GM12892 (cell line): ENCODE data around the gene ARHGAP15.

Experiments used
- POLR2A ChIP-seq: IDR thresholded peaks from 2 replicates; pipeline ENCODE4 v1.6.1; 2011; ENCODE audit warnings: low read depth, low read length, control low read depth
- POLR2AphosphoS5 ChIP-seq: IDR thresholded peaks from 2 replicates; pipeline ENCODE4 v1.6.1; 2011; ENCODE audit warnings: low read depth, low read length, control low read depth
- TAF1 ChIP-seq: IDR thresholded peaks from 2 replicates; pipeline ENCODE4 v1.6.1; 2011; ENCODE audit warnings: low read depth, mild to moderate bottlenecking, control low read depth, low read length, borderline replicate concordance

DNA sequence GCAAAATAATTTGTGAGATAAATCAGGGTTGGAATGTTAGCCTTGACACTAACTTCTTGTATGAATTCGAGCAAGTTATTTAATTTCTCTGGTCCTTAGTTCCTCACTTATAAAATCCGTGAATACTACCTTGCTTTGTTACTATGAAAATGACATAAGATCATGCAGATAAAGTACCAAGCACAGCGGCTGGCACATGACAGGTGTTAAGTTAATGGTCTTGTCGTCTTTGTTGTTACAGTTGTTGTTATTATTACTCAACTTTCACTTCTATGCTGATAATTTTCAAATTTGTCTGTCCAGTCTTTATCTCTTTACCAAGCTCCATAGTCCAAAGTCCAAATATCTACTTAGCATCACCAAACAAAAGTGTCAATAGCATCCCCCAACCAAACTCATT lies 482.1 kb downstream of the ARHGAP15 start:
- TF ChIP-seq POLR2A (no peak), POLR2AphosphoS5 (no peak), TAF1 (no peak)
